SK-MEL-5 (cell line): ENCODE data around the gene ANOS1. TPM values are rescaled to one million over a fixed set of nuclear protein-coding genes. Genes with fewer than 3 reads are reported as not detected.

Source experiments
- DNase-seq: peaks from one replicate; pipeline ENCODE4 v3.0.0-alpha.2; 2016; ENCODE audit warnings: low read depth, low spot score
- in situ Hi-C: cut with HindIII; loops from 2 replicates; pipeline ENCODE4 v1.10.0; 2016; ENCODE audit warnings: low sequenced_read_pairs, high pct_unique_total_duplicates, low pct_unique_long_range_greater_than_20kb
- total RNA-seq: library from RNA; depleted of rRNA; stranded (reverse); fragments of >200 nt; shearing (Covaris generic); gene quantifications from 2 replicates; pipeline ENCODE4 v1.2.3, GENCODE V29; 2014

The ANOS1 gene
- total RNA-seq, 1 experiment from 2014 or later: not detected

- in situ Hi-C loops: no loop called here
- no peak for DNase-seq
Measured at GRCh38 chrX:8728932-8729535, 2.9 kb downstream of the ANOS1 start.

- in situ Hi-C loops: no loop called here
- DNase-seq: no peak
Measured at GRCh38 chrX:8726031-8726652, 5.8 kb downstream of the ANOS1 start.

GRCh38 chrX:8724300-8724699 lies 7.6 kb downstream of the ANOS1 start:
- in situ Hi-C loops: no loop called here
- DNase-seq: peak; percentile 53

GRCh38 chrX:8721536-8721935 lies 10.4 kb downstream of the ANOS1 start:
- in situ Hi-C loops: no loop called here
- DNase-seq: no peak

DNA sequence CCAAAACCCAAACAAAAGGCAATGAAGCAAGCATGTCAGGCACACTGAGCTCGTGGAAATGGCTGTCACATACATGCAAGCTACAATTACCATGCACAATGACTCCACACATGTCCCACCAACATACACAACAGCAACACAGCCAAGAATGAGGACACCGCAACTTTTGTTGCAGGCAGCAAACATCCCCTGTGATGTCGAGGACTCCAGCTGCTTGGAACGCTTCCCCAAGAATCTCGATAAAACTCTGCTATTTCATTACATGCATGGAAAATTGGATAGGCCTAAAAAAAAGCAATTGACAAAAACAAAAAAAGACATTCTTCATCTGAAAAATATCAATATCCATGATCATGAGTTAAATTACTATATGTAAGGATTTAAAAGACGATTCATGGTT lies 11.8 kb downstream of the ANOS1 start:
- in situ Hi-C loops: no loop called here
- DNase-seq: no peak

DNA sequence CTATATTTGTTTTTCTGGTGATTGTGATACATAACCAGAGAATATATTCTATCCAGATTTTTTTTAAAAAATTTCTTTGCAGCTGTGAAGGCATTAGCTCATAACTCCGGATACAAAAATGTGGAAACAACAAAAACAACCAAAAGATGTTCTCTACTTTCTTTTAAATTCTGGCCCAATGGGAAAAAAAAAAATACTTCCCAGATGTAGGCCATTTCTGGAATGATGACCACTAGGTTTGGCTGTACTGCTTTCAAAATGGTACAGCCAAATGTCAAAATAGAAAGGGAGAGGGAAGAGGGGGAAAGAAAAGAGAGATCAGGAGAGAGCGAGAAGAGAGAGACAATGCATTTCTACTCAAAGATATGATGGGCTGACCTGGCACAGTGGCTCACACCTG lies 14.6 kb downstream of the ANOS1 start:
- in situ Hi-C loops: no loop called here

DNA sequence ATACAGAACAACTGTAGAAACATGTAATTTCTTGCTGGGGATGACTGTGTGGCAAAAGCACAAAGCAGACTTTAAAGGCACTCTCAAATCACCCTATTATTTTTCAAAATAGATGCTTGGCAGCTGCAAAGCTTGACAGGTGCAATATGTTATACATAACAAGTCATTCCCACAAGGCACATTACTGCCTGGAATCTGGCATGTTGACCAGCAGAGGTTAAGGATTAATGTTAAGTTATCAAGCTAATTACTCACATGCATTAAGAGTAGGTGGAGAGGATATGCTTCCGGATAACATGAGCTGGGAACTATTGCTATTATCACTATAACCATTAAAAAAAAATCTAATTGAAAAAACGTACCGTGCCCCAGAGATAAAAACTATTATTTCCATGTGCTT lies 17.8 kb downstream of the ANOS1 start:
- DNase-seq: no peak
- in situ Hi-C loops: no loop called here

More for the DNA sequence above, 14.6 kb downstream of the ANOS1 start:
- DNase-seq: no peak

DNA sequence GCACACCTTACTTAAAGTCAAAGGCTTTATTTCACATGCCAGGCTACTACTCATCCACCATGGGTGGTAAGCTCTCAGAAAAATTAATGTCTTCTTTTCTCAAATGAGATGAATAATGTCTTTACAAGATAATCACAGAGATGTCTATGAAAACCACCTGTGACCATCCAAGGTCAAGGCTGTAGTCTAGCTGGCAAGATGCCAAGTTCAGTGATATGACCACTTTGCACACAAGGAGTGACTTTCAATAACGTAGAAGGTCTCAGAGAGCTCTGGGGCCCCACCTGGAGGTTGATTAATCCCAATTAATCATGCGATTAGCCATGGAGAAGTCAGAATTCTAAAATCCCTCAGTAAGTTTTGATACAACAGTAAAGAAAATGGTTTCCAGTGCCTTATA lies 20.5 kb downstream of the ANOS1 start:
- in situ Hi-C loops: no loop called here
- no peak for DNase-seq

GRCh38 chrX:8704184-8704583 lies 27.8 kb downstream of the ANOS1 start:
- in situ Hi-C loops: no loop called here
- no peak for DNase-seq

- no peak for DNase-seq
Measured at GRCh38 chrX:8692871-8693270, 39.1 kb downstream of the ANOS1 start.

DNA sequence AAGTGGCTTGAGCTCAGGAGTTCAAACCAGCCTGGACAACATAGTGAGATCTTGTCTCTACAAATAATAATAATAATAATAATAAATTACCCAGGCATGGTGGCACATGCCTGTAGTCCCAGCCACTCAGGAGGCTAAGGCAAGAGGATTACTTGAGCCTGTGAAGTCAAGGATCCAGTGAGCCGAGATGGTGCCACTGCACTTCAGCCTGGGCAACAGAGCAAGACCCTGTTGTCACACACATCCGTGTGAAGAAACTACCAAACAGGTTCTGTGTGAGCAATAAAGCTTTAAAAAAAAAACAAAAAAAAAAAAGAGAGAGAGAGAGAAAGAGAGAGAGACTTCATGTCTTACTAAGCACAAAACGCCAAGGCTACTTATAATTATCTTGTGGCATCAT lies 42.5 kb downstream of the ANOS1 start:
- in situ Hi-C loops: no loop called here
- no peak for DNase-seq

More at GRCh38 chrX:8692871-8693270, 39.1 kb downstream of the ANOS1 start:
- in situ Hi-C loops: no loop called here

DNA sequence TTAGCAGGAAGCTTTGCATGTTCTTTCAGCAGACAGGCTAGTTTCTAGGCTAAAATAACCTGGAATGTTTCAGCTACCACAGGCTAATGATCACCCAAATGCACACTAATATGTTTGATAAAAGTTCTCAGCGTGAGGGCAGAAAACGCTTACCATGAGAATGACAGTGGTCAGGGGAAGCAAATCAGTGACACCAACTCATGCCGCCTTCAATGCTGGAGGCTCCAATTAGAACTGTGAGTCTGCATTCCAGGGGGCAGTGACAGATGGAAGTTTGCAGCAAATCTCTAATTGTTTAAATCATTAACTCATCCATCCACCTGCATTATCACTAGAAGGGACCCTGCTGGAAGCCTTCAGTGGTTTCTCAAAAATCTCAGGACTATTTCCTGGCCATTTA lies 43.2 kb downstream of the ANOS1 start:
- no peak for DNase-seq
- in situ Hi-C loops: no loop called here

GRCh38 chrX:8684201-8684965 lies 47.6 kb downstream of the ANOS1 start:
- no peak for DNase-seq
- in situ Hi-C loops: no loop called here

GRCh38 chrX:8683687-8684086 lies 48.2 kb downstream of the ANOS1 start:
- DNase-seq: no peak
- in situ Hi-C loops: no loop called here

DNA sequence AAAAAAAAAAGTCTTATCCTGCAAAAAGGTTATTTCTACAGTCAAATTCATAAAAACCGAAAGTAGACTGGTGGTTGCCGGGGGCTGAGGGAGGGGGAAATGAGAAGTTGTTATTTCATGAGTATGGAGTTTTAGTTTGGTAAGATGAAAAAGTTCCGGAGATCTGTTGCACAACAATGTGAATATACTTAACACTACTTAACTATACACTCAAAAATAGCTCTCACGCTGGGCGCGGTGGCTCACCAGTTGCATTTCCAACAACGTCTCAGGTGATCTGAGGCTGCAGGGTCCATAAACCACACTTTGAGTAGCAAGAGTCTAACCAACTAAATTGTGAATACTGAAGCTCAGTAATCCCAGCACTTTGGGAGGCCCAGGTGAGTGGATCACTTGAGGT lies 52.4 kb downstream of the ANOS1 start:
- in situ Hi-C loops: no loop called here
- DNase-seq: no peak

DNA sequence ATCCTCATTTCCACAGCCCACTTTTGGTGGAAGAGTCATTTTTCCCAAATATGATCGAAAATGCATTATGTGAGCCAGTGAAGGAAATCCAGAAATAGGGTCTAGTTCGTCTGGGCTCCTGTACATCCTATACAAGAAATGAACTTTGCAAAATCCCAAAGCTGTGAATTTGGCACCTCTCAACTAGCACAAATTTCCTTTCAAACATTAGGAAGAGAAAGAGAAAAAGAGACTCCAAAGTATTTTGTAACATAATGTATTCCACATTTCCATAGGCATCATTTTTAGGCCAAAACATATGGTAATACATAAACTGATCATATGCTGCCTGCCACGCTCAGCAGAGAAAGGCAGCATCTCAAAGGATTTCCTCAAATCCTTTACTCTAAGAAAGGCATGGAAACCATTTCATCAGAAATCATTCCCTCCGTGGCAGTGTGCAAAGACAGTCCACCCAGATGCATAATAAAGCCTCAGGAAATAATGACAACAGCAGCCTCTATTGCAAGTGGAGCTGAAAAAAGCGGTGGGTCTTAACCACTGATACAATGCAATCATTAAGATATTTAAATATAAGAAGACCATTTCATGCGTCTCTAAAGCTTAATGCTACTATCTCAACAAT lies 56.8 kb downstream of the ANOS1 start:
- no peak for DNase-seq
- in situ Hi-C loops: no loop called here

DNA sequence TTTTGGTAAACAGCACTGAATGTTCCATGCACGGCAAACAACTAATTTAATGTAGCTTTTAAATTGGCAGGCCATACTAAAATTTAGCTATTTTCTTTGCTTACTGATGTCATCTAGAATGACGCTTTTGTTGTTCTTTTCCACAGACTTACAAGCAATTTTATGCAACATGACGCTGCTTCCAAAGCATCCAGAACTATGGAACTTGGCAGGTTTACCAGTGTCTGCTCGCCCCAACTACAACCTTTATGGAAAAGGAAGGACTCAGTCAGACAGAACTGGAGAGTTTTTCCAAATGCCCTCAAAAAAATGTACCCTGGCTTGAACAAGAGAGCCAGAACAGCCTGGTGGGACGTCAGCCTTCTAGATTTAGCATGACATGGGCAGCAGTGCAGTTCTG lies 58.7 kb downstream of the ANOS1 start:
- in situ Hi-C loops: no loop called here
- DNase-seq: no peak

- in situ Hi-C loops: no loop called here
- no peak for DNase-seq
Measured at GRCh38 chrX:8672176-8672575, 59.8 kb downstream of the ANOS1 start.

- in situ Hi-C loops: no loop called here
- DNase-seq: no peak
Measured at GRCh38 chrX:8668813-8669212, 63.1 kb downstream of the ANOS1 start.
